PC-9 (cell line): Measurements from ENCODE around the gene IP6K3. TPM values are rescaled to one million over a fixed set of nuclear protein-coding genes. Genes with fewer than 3 reads are reported as not detected.

Experiments
- BruUV-seq: library from RNA; stranded (reverse); fragments of 400-500 nt; replicated peaks from 2 replicates; lab custom pipeline; 2021; lab: Mats Ljungman, UMichigan
- CTCF ChIA-PET: fragments of 300-600 bp; sonication (Branson Sonifier 250); formaldehyde crosslinking; loops from one replicate; lab custom pipeline; 2022; ENCODE audit warnings: antibody characterized with exemption; lab: Charles Lee
- POLR2A ChIA-PET: fragments of 300-600 bp; sonication (Branson Sonifier 250); formaldehyde crosslinking; loops from one replicate; lab custom pipeline; 2022; ENCODE audit warnings: antibody characterized with exemption; ENCODE audit not compliant: unreplicated experiment; lab: Charles Lee
- DNase-seq, 2 experiments: peaks; one replicate each; pipeline versions ENCODE4 v3.0.0 to v3.0.0-alpha.2; 2015 to 2022; ENCODE audit warnings: mixed read lengths in 1 of 2
- H2AFZ ChIP-seq: fragments of 200-600 bp; sonication (generic); 2 replicates; pipeline ENCODE4 v1.8.1; 2017; ENCODE audit warnings: antibody characterized with exemption
- H3F3A ChIP-seq: fragments of 200-600 bp; sonication (generic); 2 replicates; pipeline ENCODE4 v1.8.1; 2017; ENCODE audit warnings: antibody characterized with exemption, mild to moderate bottlenecking, low read depth; ENCODE audit not compliant: insufficient read depth
- H3K27ac ChIP-seq: fragments of 200-600 bp; sonication (generic); 2 replicates; pipeline ENCODE4 v1.6.1; 2016; ENCODE audit warnings: mixed run types
- H3K27me3 ChIP-seq: fragments of 200-600 bp; sonication (generic); 2 replicates; pipeline ENCODE4 v1.6.1; 2016; ENCODE audit warnings: low read depth, mixed run types; ENCODE audit not compliant: insufficient read depth
- H3K36me3 ChIP-seq: fragments of 200-600 bp; sonication (generic); 2 replicates; pipeline ENCODE4 v1.6.1; 2016; ENCODE audit warnings: low read depth, mixed run types
- H3K4me1 ChIP-seq: fragments of 200-600 bp; sonication (generic); replicated peaks from 2 replicates; pipeline ENCODE4 v1.6.1; 2016; ENCODE audit warnings: mixed run types; ENCODE audit not compliant: insufficient read depth
- H3K4me2 ChIP-seq: fragments of 200-600 bp; sonication (generic); 2 replicates; pipeline ENCODE4 v1.6.1; 2017; ENCODE audit warnings: mixed run types
- H3K4me3 ChIP-seq: fragments of 200-600 bp; sonication (generic); 2 replicates; pipeline ENCODE4 v1.6.1; 2016; ENCODE audit warnings: mixed run types
- H3K79me2 ChIP-seq: fragments of 200-600 bp; sonication (generic); 2 replicates; pipeline ENCODE4 v1.6.1; 2017; ENCODE audit warnings: low read depth, mixed run types
- H3K9me2 ChIP-seq: fragments of 200-600 bp; sonication (generic); 2 replicates; pipeline ENCODE4 v1.8.1; 2017; ENCODE audit warnings: mild to moderate bottlenecking; ENCODE audit not compliant: insufficient read depth
- H3K9me3 ChIP-seq: fragments of 200-600 bp; sonication (generic); 2 replicates; pipeline ENCODE4 v1.8.1; 2016; ENCODE audit warnings: low read depth; ENCODE audit not compliant: insufficient read depth
- H4K20me1 ChIP-seq: fragments of 200-600 bp; sonication (generic); 2 replicates; pipeline ENCODE4 v1.8.1; 2017; ENCODE audit not compliant: insufficient read depth
- CTCF ChIP-seq: fragments of 200-600 bp; sonication (generic); conservative IDR thresholded peaks from 2 replicates; pipeline ENCODE4 v1.6.1; 2017; ENCODE audit warnings: mixed run types, antibody characterized with exemption, mild to moderate bottlenecking, moderate library complexity
- EZH2 ChIP-seq: fragments of 200-600 bp; sonication (generic); IDR thresholded peaks from 2 replicates; pipeline ENCODE4 v1.8.0; 2017; ENCODE audit warnings: antibody characterized with exemption, low read depth
- intact Hi-C: fragments of 100-400 bp; cut with micrococcal nuclease; formaldehyde crosslinking; loops from one replicate; pipeline ENCODE4 v1.10.0; 2022; ENCODE audit not compliant: unreplicated experiment
- total RNA-seq: library from RNA; stranded (reverse); gene quantifications from 2 replicates; pipeline ENCODE4 v1.2.3, GENCODE V29; 2021

The IP6K3 gene
- total RNA-seq, 1 experiment from 2014 or later: not detected

- intact Hi-C loops: loop anchor here (1.0 to 2.0 kb wide), 2 partner anchors 51 to 443 kb away; no protein-coding TSS in a partner anchor
- Histone ChIP-seq H4K20me1 (no peaks in the 10 kb centered on the region), H3K9me3 (no peaks in the 10 kb centered on the region), H3K36me3 (peaks cover 24% of the 10 kb centered on the region; the same call in 1 of the 2 replicates), H2AFZ (peak within 1 kb of the TSS; percentile 93), H3K4me3 (peak within 1 kb of the TSS; percentile 74), H3K79me2 (peaks cover 23% of the 10 kb centered on the region), H3K27ac (peak within 1 kb of the TSS; percentile 78), H3K9me2 (no peaks in the 10 kb centered on the region), H3K27me3 (no peaks in the 10 kb centered on the region), H3K4me2 (peak within 1 kb of the TSS; percentile 99), H3K4me1 (peaks cover 30% of the 10 kb centered on the region), H3F3A (peaks cover 4% of the 10 kb centered on the region; the same call in 1 of the 2 replicates)
- TF ChIP-seq CTCF: peak; percentile 76
- no peak for TF ChIP-seq EZH2
- ChIA-PET POLR2A (interaction anchor here (0.5 to 0.7 kb wide), 8 partner anchors 10 to 1006 kb away, joined by 4 to 12 read pairs (median 6); no protein-coding TSS in a partner anchor), CTCF (interaction anchor here (0.5 to 1.8 kb wide), 30 partner anchors 11 to 1313 kb away, joined by 3 to 16 read pairs (median 4); no protein-coding TSS in a partner anchor)
- DNase-seq: peak; percentile 85 to 95
- BruUV-seq: no TSS peak
Observed at GRCh38 chr6:33711140-33712129, 35.3 kb downstream of the IP6K3 start, which contains the start of gene UQCC2. TSS of gene UQCC2 (minus strand) at chr6:33711700. CDS start at chr6:33711686, 14 bp downstream.

DNA sequence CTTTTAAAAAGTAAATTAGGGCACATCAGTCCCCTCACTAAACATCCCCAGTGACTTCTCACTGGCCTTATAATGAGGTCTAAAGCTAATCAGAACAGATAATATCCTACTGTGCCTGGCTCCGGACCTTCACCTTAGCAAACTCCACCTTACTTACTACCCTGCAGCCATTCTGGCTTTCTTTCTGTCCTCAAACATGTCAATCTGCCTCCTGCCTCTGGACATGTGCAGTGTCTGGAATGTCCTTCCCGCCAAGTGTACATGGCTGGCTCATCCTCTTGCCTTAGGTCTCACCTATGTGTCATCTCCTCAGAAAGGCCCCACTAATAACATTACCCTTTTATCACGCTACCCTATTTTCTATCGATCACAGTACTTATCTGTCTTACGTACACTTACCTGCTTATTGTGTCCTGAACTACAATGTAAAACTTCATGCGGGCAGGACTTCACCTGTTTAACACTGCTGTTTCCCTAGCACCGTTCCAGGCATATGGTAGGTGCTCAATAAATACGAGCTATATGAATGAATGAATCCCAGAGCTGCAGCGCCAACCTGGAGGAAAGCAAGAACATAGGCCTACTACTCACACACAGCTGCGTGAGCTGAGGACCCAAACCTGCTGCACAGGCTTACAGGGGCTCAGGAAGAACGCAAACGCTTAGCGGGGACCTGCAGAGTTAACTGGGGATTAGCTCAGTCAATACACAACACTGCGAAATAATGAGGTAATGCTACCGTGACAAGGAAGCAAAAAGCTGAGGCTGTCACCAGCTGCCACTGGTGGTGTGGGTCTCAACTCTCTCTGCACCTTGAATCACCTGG is 36.2 kb downstream of the IP6K3 start:
- Histone ChIP-seq H3K79me2 (peaks cover 29% of the 10 kb centered on the region), H3F3A (peaks cover 5% of the 10 kb centered on the region; the same call in 1 of the 2 replicates), H3K4me2 (peak overlapping the region; percentile 99), H3K27ac (no peak overlapping the region), H3K36me3 (peaks cover 24% of the 10 kb centered on the region; the same call in 1 of the 2 replicates), H2AFZ (peak overlapping the region; percentile 93), H3K9me2 (no peaks in the 10 kb centered on the region), H3K27me3 (no peaks in the 10 kb centered on the region), H4K20me1 (no peaks in the 10 kb centered on the region), H3K4me3 (peak overlapping the region; percentile 74), H3K4me1 (peaks cover 20% of the 10 kb centered on the region), H3K9me3 (no peaks in the 10 kb centered on the region)
- no peak for TF ChIP-seq EZH2
- TF ChIP-seq CTCF: no peak
- BruUV-seq: TSS peak; percentile 60
- ChIA-PET CTCF (interaction anchor here (0.5 to 1.8 kb wide), 5 partner anchors 12 to 61 kb away, joined by 3 to 16 read pairs (median 5); no protein-coding TSS in a partner anchor), POLR2A (interaction anchor here (0.7 kb wide), 1 partner anchor 61 kb away, joined by 12 read pairs; no protein-coding TSS in a partner anchor)
- no peak for DNase-seq
- intact Hi-C loops: loop anchor here (1.0 to 2.0 kb wide), 2 partner anchors 52 to 444 kb away; no protein-coding TSS in a partner anchor
